ENCODE data around the gene CNPPD1.

The CNPPD1 gene

DNA sequence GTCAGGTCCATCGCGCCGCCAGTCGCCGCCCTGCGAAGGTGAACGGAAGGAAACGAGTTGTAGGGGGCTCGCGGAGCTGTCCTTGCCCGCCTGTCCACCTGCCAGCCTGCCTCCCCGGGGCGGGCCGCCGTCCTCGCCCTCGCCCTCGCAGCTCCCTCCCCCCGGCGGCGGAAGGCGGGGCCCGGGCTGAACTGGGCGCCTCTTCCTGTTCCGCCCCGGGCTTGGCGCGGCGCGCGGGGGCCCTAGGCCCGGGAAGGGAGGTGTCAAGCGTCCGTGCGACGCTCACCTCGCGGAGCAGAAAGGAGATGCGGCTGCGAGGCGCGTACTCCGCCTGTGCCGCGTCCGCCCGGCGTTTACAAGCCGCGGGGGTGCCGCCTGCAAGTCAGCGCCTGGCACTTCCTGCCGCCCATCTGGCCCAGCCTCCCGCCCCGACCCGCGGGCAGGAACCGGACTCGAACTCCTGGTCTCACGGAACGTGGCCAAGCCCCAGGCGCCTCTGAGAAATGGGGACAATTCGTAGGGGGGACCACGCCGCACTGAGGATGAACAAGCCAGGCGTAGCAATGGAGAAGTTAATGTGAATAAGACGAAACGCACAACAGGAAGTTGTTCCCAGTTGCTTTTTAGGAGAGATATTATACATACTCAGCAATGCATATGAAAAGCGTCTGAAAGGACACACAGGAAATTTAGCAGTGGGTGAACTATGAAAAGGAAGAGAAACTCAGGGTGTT, at the start of gene CNPPD1:
Gene CNPPD1 (minus strand): TSS at position 108 of the 734 bp plus-strand sequence. CDS start 97 bp downstream, at position 11.
- in situ Hi-C loops (cut with MboI; ENCODE audit: low sequenced_read_pairs): loop anchor here (10.0 kb wide), 1 partner anchor 118 kb away; no protein-coding TSS in a partner anchor

GRCh38 chr2:219225350-219225749, 48.6 kb upstream of the CNPPD1 start:
- in situ Hi-C loops (cut with MboI; ENCODE audit: low sequenced_read_pairs): no loop called here

DNA sequence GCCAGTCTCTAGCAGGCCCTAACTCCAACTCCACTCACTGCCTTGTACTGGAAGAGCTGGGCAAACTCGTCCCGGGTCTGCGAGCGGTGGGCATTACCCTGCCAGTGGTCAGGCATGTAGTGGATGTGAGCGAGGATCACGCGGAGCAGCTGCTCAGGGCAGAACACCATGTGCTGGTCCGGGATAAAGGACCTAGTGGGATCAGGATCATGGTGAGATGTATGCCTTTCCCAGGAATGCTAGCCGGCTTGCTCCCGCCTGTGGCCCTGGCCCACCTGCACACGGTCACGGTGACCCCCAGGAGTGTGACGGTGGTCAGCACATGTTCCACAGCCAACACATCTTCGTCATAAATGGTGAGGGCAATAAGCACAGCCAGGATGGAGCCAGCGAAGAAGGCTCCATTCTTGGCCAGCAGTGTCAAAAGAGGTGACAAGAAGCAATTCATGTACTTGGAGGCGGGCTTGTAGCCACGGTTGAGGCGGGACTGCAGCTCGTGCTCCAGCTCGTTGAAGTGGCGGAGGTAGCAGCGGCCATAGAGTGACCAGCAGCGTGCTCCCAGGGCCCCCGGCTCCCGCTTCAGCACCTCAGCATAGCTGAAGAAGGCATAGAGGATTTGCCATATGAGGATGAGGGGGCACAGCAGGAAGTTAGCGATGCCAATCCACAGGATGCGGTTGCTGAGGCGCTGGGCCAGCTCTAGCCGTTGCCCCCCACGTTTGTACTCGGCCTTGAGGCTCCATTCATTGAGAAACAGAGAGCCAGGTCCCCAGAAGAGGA, 47.3 kb upstream of the CNPPD1 start:
- in situ Hi-C loops (cut with MboI; ENCODE audit: low sequenced_read_pairs): no loop called here

DNA sequence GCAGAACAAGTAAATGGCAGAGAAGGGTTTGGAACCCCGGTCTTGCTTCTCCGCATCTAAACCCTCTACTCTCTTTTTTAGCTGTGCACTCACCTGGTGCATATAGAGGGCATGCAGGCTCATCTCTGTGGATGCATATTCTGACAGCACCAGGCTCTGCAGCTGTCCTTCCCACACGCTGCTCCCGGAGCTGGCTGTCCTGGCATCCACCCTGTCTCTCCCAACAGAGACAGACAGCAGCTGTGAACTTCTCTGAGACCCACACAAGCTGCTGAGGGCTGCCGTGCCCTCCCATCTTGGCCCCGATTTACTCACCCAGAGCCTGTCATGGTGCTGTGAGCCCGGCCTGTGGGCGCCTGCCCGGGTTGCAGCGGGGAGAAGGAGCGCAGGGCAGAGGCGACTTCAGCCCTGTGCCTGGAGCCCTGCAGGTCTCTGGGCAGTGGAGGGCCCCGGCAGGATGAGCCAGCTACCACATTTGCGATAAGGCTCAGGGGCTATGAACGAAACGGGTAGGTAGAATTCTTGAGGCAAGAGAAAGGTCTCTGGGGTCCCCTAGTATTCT, 45.3 kb upstream of the CNPPD1 start:
- in situ Hi-C loops (cut with MboI; ENCODE audit: low sequenced_read_pairs): no loop called here

DNA sequence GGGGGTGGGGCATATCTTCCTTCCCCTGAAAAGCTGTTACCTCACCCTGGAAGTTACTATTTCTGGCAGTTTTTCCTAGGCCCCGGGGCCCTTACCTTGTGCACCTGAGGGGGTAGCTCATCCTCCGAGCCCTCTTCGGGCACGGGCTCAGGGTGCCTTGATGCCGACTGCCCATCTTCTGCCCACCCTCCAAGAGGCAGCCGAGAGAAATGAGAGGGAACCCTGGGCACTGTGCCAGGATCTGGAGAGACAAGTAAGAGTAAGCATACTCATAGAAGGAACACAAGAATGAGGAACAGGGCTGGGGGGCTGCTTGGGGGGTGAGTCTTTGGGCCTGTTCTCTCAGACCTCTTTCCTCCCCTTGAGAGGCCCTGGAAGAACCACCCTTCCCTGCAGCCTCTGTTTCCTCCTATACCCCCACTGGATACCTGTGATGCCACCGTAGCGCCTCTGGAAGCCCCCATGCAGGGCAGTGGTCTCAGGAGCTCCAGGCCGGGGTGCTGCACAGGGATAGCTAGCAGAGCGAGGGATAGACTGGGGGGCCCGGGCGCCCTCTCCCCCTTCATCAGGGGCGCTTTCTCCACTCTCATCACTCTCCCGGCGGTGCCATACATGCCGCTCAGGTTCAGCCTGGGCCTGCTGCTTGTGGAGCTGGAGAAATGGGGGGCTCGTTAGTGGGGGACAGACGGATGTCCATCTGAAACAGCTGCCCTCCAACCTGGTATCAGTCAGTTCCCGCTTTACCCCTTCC, 44.1 kb upstream of the CNPPD1 start:
- in situ Hi-C loops (cut with MboI; ENCODE audit: low sequenced_read_pairs): no loop called here

- in situ Hi-C loops (cut with MboI; ENCODE audit: low sequenced_read_pairs): loop anchor here (10.0 kb wide), 1 partner anchor 55 kb away; the partner anchor contains the start of gene NHEJ1
These were observed 43.2 kb upstream of the CNPPD1 start for GRCh38 chr2:219219784-219220532.

GRCh38 chr2:219218732-219219701, 42.3 kb upstream of the CNPPD1 start, which contains the start of gene ABCB6:
ABCB6 (minus strand) TSS chr2:219218958; CDS start chr2:219218673, 285 bp downstream.
- in situ Hi-C loops (cut with MboI; ENCODE audit: low sequenced_read_pairs): loop anchor here (10.0 kb wide), 1 partner anchor 54 kb away; the partner anchor contains the start of gene NHEJ1

DNA sequence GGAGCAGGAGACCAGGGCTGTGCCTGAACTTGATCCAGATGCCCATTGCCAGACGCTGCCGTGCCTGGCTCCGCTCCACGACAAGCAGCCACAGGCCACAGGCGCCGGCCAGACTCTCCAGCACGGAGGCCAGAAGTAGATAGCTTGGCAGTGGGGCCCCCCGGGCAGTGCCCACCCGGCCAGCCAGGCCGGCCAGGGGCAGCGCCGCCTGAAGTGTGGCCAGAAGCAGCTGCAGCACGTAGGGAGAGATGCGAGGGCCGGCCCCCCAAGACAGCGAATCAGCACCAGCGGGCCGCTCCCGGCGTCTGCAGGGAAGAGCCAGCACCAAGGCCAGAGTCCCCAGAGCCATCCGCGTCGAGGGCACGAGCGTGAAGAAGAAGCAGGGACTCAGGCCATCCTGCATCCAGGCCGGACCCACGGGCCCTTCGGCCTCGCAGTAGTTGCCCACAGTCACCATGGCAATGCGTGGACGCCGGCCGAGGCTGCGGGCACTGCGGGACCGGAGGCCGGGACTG, 41.5 kb upstream of the CNPPD1 start:
- in situ Hi-C loops (cut with MboI; ENCODE audit: low sequenced_read_pairs): loop anchor here (10.0 kb wide), 1 partner anchor 53 kb away; the partner anchor contains the start of gene NHEJ1

DNA sequence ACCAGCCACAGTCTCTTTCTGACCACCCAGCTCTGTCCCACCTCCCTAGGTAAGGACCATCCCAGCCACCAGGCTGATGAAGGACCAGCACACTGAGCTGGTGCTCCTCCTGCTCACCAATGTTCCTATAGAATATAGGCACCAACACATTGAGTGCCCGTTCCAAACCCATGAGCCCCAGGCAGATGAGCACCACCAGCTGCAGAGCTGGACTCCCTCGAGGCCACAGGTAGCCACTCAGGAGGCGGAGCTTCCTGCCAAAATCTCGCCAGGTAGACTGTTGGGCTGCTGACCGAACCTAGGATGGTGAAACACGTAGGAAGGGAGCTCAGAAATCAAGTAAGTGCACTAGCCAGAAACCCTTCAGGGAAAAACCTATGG, 39.8 kb upstream of the CNPPD1 start:
- in situ Hi-C loops (cut with MboI; ENCODE audit: low sequenced_read_pairs): loop anchor here (10.0 kb wide), 1 partner anchor 52 kb away; the partner anchor contains the start of gene NHEJ1

GRCh38 chr2:219215871-219216534, 39.3 kb upstream of the CNPPD1 start:
- in situ Hi-C loops (cut with MboI; ENCODE audit: low sequenced_read_pairs): loop anchor here (10.0 kb wide), 1 partner anchor 51 kb away; the partner anchor contains the start of gene NHEJ1

- in situ Hi-C loops (cut with MboI; ENCODE audit: low sequenced_read_pairs): loop anchor here (10.0 kb wide), 1 partner anchor 50 kb away; the partner anchor contains the start of gene NHEJ1
These were observed 38.1 kb upstream of the CNPPD1 start for GRCh38 chr2:219214786-219215185.

- in situ Hi-C loops (cut with MboI; ENCODE audit: low sequenced_read_pairs): loop anchor here (10.0 kb wide), 1 partner anchor 49 kb away; the partner anchor contains the start of gene NHEJ1
These were observed 37.4 kb upstream of the CNPPD1 start for GRCh38 chr2:219214141-219214540.

GRCh38 chr2:219213486-219214071, 36.9 kb upstream of the CNPPD1 start:
- in situ Hi-C loops (cut with MboI; ENCODE audit: low sequenced_read_pairs): loop anchor here (10.0 kb wide), 1 partner anchor 49 kb away; the partner anchor contains the start of gene NHEJ1

- in situ Hi-C loops (cut with MboI; ENCODE audit: low sequenced_read_pairs): loop anchor here (10.0 kb wide), 1 partner anchor 48 kb away; the partner anchor contains the start of gene NHEJ1
These were observed 36.3 kb upstream of the CNPPD1 start for GRCh38 chr2:219213026-219213415.

- in situ Hi-C loops (cut with MboI; ENCODE audit: low sequenced_read_pairs): loop anchor here (10.0 kb wide), 1 partner anchor 46 kb away; the partner anchor contains the start of gene NHEJ1
These were observed 34.2 kb upstream of the CNPPD1 start for GRCh38 chr2:219210886-219211362.

GRCh38 chr2:219210196-219210885, 33.6 kb upstream of the CNPPD1 start:
- in situ Hi-C loops (cut with MboI; ENCODE audit: low sequenced_read_pairs): loop anchor here (10.0 kb wide), 1 partner anchor 46 kb away; the partner anchor contains the start of gene NHEJ1

Data from HL-60/S4 (cell line).